DMS53 treated with DMSO at 0.1 percent for 48 hours (cell line): ENCODE data around the gene POU2F2.

Source experiments
- DNase-seq: peaks from one replicate; lab custom pipeline; 2025; ENCODE audit not compliant: unreplicated experiment; lab: John Stamatoyannopoulos, UW

The POU2F2 gene

DNA sequence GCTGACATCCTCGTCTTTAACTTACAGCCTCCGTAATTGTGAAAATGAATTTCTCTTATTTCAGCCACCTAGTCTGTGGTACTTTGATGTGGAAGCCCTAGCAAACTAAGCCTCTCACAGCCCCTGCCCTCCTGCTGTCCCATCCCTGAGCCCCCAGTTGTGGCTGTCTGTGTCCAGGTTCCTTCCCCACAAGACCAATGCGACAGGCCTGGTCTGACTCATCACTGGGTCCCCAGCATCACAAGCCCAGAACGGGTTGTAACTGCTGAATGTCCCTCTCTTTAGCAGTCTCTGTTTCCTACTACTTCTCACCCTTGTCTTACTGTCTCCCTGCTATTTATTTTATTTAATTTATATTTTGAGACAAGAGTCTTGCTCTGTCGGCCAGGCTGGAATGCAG, 5.7 kb downstream of the POU2F2 start:
- no peak for DNase-seq

DNA sequence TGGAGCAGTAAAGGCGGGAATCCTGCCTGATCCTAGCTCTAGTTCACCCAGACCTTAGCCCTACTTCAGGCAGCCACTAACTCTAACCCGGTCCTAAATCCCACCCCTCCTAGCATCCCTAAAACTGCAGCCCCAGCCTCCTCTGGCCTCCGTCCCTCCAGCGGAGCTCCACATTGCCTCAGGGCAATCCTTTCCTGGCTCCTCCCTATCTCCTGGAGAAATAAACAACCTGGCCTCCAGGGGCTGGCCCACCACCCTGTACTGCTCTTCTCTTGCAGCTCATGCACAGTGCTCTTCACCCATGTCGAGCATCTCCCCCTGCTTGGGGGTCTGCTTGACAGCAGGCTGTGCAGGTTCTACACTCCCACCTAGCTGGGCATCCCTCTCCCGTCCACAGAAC, 6.7 kb downstream of the POU2F2 start:
- DNase-seq: no peak

DNA sequence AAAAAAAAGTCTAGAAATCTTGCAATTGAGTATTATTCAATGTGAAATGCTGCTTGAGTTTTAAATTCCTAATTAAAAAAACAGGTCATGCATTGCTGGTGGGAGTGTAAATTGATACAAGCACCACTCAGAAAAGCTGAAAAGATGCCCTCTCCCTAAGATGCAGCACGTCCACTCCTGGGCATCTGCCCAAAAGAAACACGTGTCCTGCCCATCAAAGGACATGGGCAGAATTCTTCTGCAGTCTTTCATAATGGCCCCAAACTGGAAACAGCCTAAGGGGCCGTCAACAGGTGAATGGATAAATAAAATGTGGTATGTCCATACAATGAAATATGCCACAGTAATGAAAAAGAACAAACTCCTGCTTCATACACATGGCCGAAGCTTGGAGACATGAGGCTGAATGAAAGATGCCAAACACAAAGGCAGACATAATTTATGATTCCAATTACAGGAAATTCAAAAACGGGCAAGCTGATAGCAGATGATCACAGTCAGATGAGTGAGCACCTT, 7.8 kb downstream of the POU2F2 start:
- DNase-seq: no peak

DNA sequence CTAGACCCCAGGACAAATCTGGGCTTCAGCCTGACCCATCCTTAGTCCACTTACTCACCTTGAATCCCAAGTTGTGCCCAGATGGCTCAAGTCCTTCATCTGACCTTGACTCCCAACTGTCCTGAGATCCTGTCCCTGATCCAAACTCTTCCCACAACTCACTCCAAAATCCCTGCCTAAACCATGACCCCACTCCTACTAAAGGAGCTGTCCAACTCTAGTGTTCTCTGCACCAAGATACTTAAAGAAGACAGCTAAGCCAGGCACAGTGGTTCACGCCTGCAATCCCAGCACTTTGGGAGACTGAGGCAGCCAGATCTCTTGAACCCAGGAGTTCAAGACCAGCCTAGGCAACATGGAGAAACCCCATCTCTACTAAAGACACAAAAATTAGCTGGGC, 8.5 kb downstream of the POU2F2 start:
- DNase-seq: no peak

DNA sequence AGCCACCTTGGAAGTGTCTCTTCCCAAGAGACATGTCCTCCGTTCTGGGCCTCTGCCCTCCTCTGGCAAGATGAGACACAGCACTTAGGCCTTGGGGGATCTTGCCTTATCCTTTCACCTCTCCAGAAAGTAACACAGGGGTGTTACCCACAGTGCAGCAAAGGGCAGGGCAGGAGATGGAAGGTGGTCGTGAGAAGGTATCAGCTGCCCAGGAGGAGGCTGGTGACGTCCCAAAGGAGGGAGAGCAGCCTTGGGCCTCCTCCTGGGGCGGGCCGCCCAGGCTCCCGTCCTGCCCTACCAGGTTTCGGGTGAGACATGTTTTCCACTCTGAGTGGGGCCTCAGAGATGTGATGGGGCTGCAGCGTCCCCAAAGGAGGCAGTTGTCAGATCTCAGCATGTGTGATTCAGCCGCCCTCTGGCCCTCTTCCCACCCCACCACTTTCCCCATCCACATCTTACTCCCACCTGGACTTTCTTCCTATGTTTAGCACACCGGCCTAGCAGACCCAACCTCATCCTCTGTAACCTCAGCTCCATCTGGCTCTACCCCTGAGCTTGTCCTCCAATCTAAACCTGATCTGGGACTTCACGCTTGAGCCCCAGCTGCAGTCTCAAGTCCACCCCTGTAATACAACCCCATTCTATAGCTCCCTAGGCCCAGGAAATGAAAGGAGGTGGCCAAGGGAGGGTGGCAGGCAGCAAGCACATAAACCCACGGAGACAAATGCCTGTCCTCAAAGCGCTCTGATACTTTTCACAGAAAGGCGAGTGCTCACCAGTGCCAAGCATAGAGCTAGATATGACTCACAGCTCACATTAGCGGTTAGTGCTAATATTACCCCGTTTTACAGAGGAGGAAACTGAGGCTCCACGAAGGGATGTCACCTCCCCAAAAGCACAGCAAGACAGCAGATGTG, 9.3 kb downstream of the POU2F2 start:
- DNase-seq: no peak

DNA sequence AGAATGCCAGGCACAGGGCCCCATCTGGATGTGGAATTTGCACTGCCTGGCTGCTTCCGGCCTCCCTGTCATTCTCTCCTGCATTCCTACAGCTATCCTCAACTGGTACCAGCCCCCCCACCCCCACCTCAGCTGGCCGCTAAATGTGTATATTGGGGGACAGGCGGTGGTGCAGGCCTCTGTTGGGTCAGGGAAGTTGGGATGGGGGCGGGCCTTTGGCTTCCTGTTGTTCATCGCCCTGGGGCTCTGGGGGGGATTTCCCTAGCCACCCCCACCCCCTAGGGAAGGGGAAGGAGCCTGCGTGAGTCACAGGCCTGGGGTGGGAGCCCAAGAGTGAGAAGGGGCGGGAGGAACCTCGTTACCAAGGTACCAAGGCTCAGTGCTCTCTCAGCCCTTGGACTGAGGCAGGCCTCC, 10.6 kb downstream of the POU2F2 start:
- no peak for DNase-seq

DNA sequence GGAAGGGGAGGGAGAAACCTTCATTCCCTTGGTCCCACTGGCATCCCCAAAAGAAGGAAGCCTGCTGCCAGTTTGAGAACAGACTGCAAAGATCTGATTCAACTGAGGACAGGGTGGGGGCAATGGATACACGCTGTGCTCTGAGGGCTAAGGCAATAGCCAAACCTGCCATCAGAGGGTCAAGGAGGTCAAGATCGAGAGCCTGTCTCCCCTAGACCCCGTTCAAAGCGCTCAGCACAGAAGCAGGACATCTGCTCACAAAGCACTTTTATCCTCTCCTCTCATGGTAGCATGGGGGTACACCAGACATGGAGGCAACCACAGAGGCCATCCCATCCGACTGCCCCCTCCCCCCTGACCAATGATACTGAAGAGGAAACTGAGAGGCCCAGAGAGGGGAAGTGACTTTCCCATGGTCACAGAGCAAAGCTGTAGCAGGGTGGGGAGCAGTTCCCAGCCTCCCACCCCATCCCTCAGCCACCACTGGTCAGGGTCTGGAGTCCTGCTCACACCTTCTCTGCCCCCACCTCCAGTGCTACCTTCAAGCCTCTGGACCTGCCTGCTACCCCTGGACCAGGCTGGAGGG, 11.1 kb downstream of the POU2F2 start:
- DNase-seq: no peak

DNA sequence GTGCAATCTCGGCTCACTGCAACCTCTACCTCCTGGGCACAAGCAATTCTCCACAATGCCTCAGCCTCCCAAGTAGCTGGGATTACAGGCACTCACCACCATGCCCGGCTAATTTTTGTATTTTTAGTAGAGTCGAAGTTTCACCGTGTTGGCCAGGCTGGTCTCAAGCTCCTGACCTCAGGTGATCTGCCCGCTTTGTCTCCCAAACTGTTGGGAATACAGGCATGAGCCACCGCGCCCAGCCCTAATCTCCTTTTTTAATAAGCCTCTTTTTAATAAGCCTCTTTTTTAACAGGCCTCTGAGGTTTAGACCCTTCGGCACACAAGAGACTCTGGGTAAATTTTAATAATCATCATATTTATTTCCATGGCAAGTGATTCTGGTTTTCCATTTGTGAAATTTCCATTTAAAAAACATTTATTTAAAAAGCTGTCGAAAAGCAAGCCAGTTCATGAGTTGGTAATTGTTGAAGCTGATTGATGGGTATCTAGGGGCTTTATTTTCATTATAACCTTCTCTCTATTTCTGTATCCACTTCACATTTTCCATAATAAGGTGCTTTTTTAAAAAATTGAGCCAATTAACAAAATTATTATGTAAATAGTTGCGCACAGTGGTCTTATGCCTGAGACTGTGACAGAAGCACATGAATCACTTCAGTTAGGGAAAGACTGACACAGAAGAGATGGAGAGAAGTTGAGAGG, 11.8 kb downstream of the POU2F2 start:
- no peak for DNase-seq

DNA sequence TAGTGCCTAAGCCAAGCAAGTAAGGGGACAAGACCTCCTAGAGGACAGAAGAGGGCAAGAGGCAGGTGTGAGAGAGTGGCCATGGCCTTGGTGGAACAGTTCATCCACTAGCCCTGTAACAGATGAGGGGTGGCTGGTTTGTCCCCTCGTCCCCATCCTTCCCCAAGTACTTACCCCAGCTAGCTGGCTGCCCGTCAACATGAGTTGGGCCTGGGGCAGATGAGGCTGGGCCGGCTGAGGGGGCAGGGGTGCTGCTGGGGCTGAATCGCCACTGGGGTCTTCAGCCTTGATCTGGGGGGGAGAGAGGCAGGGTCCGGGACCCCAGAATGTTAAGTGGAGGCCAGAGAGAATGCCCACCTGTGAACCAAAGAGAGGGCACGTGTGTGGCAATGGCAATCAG, 15.2 kb downstream of the POU2F2 start:
- DNase-seq: no peak

DNA sequence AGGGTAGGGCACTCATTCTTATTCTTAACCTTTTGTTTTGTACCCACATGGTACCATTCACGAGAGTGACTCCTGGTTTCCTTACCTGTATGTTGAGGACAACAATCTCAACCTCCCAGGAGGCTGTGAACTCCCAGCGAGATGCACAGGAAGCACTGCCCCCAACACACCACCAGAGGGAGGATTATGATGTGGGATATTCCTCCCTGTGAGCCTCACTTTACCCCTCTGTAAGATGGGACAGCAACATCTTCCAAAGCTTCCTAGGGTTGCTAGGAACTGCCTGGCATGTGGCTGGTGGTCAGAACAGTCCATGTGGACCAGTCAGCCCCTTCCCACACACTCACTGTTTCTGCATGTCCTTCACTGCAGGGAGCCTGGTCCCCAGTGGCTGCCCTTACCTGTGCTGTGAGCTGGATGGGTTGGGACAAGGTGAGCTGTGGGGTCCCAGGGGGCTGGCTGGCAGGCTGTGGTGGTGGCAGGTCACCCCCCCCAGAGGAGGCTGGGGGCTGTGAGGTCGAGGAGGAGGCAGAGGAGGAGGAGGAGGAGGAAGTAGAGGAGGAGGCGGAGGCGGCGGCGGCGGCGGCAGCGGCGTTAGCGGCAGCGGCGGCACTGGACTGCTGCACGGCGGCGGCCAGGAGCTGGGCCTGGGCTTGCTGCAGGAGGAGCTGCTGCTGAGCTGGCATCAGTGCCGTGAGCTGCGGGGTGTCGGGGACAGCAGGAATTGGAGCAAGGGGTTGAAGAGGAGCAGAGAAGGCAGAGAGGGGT, 15.8 kb downstream of the POU2F2 start:
- no peak for DNase-seq

DNA sequence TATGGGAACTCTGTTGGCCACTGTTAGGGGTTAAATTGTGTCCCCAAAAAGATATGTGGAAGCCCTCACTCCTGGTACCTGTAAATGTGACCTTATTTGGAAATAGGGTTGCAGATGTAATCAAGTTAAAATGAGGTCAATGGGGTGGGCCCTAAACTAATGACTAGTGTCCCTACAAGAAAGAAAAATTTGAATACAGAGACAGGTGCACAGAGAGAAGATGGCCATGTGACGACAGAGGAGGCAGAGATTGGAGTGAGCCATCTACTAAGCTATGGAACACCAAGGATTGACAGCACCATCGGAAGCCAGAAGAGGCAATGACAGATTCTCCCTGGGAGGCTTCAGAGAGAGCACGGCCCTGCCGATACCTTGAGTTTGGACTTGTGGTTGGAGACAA, 16.5 kb downstream of the POU2F2 start:
- DNase-seq: no peak

DNA sequence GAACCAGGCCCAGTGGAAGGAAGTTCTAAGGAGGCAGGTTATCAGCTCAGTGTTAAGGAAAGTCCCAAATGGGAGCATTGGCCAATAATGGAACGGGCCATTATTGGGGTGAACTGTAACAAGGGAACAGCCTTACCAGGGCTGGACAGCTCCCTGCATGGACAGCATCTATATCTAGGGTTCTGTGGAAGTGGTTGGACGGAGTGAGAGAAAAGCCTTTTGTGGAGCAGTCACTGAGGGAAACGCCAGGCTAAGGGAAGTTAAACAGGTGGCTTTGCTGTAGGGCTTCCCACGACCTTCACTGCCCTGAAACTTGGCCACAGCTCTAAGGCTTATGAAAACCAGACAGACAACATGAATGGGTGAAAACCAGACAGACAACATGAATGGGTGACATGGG, 17.0 kb downstream of the POU2F2 start:
- DNase-seq: no peak

DNA sequence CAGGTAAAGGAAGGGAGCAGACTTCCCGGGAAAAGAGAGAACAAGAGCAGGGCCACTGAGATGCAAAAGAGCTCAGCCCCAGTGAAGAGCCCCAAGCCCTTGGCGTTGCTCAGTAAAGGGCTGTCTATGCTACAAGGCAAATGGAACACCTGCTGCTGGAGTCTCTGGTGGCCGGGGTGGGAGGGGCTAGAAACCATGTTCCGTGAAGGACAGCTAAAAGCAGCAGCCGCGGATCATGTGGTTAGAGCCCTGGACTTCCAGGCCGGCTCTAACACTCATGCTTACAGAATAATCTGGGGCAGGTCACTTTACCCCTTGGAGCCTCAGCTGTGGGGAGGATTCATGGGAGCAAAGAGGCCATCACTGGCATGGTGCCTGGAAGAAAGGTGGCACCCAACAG, 17.8 kb downstream of the POU2F2 start:
- peak; percentile 83 for DNase-seq

DNA sequence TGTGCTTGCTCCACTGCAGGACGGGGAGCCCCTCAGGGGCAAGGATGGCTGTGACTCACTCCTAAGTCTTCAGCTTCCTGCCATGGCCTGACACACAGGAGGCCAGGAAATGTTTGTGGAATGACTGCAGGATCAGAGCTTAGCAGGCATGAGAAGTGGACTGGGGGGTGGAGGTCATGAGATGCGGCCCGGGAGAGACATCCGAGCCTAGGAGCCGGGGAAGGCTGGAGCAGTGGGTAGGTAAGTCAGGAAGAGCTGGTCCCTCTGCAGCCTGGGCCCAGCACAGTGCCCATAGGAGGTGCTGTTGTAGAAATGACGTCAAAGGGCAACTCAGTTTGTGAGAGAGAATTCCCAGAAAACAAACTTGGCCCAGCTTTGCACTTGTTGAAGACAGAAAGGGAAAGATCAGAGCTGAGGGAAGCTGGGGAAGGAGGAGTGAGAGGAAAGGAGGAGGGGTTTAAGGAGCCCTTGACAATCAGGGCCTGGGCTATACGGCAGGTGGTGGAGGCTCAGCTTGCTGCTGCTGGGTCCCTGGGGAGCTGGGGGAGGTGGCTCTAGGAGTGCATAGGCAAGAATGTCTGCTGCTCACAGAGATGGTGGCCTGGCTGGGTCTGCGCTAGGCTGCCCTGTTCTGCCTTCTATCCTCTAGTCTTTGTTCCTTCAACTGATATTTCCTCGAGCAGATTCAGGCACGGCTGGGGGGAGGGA, 18.5 kb downstream of the POU2F2 start:
- peak; percentile 45 for DNase-seq

DNA sequence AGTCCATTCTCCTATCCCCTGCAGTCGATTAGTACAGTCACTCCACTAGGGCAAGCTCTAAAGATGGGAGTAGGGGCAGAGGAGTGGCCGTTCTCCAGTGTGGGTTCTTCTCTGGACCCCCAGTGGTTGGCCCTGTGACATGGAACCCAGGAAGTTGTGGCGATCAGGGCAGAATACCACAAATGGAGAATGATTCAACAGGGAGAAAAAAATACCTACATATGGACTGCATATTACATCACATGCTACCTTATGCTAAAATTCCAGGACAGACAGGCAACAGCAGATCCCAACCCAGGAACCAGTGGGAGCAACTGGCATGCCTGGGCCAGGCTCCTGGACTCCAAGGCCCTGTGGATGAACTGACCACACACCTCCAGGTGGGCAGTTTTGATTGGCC, 20.4 kb downstream of the POU2F2 start:
- DNase-seq: no peak

DNA sequence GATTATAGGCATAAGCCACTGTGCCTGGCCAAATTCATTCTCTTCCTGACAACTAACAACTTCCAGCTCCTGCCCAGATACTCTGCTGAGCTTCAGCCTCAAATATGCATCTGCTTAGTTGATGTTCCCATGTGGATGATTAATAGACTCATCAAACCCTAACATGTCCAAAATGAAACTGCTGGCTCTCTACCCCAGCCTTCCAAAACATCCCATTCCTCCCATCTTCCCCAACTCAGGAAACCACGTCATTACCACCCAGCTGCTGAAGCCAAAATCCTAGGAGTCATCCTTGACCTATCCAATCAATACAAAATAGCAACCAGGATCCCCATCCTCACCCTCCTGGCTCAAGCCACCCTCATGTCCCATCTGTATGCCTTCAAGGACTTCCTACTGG, 20.9 kb downstream of the POU2F2 start:
- no peak for DNase-seq

DNA sequence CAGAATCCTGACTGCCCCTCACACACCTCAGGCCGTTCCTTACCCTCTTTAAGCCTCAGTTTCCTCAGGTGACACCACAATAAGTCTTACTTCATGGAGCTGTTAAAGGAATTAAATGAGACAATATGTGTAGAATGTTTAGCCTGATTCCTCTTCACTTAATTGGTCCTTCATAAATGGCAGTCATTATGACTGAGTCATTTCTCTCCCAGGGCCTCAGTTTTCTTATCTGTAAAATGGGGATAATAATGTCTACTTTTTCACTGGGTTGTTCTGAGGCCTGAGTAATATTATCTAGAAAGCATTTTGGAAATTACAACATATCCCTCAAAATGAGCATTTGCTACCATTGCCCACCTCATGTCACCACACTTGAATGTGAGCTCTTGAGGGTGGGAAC, 21.6 kb downstream of the POU2F2 start:
- no peak for DNase-seq

DNA sequence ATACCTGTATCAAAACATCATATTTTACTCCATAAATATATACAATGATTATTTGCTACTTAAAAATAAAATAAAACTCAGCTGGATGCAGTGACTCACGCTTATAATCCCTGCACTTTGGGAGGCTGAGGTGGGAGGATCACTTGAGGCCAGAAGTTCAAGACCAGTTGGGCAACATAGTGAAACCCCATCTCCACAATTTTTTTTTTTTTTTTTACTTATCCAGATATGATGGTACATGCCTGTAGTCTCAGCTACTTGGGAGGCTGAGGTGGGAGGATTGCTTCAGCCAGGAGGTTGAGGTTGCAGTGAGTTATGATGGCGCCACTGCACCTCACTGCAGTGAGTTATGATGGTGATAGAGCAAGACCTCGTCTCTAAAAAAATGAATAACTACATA, 22.4 kb downstream of the POU2F2 start:
- no peak for DNase-seq

DNA sequence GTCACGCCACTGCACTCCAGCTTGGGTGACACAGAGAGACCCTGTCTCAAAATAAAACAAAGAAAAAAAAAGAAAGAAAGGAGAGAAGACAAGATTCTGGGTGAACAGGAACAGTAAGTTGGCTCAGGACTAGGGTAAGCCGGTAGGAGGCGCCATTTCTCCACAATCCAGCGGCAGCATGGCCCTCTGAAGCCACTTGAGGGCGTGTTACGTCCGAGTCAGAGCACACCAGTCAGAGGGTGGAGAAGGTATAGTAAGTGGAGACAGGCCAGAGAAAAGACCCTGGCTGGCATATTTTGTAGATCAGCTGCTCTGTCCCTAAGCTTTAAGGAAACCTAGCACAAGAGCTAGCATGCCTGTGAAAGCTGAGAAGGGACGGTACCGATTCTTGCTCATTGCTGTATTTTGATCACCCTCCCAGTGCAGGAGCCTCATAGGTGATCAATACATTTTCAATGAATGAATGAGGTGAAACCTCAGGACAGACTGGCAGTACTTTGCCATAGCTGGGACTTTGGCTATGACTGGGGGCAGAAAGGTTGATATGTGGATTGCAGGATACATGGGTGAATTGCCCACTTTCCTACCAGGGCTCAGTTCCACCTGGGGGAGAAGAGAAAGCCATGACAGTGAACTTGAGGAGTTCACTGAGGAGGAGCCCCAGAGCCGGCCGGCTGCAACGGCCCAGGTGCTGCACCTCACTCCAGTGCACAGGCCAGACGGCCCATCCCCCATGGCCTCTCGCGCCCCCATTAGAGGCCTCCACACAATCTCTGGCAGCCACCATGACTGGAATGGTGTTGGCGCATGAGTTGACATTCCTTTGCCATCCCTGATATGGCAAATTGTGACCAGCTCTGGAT, 23.5 kb downstream of the POU2F2 start:
- peak; percentile 75 for DNase-seq

DNA sequence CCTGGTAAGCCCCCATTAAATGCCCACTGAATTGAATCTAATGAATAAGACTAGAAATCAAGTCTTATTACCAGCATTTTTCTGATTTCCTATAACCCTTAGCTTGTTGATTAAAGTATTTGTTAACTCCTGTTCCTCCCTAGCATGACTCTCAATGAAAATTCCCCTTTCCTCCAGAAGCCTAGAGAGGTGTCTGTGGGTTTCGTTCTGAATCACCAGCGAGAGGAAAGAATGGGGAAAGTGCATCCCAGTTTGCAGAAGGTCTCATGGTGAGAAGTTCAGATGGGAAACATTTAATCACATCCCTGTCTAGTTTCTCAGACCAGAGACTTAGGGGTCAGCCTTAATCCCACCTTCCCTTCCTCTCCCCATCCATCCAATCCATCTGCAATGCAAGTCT, 26.9 kb downstream of the POU2F2 start:
- no peak for DNase-seq
